Keratinocyte (primary cell): ENCODE data around the gene OR14I1.

Experiments used
- EZH2 ChIP-seq: IDR thresholded peaks from one replicate; pipeline ENCODE4 v1.6.1; 2012; ENCODE audit warnings: inconsistent platforms, mild to moderate bottlenecking, low read length, moderate library complexity
- TF ChIP-seq, protein P1 (sequence below), 3 experiments: IDR thresholded peaks in 1 of 3; conservative IDR thresholded peaks in 1 of 3; optimal IDR thresholded peaks in 1 of 3; 2 replicates in 2 of 3; 3 replicates in 1 of 3; pipeline versions ENCODE3 to v1.5.1; 2011; ENCODE audit warnings: low read length in 3 of 3, mild to moderate bottlenecking in 3 of 3, moderate library complexity in 2 of 3, control low read depth in 1 of 3, inconsistent platforms in 1 of 3; ENCODE audit not compliant: insufficient read depth in 2 of 3; ENCODE audit errors: extremely low read depth in 1 of 3

DNA sequence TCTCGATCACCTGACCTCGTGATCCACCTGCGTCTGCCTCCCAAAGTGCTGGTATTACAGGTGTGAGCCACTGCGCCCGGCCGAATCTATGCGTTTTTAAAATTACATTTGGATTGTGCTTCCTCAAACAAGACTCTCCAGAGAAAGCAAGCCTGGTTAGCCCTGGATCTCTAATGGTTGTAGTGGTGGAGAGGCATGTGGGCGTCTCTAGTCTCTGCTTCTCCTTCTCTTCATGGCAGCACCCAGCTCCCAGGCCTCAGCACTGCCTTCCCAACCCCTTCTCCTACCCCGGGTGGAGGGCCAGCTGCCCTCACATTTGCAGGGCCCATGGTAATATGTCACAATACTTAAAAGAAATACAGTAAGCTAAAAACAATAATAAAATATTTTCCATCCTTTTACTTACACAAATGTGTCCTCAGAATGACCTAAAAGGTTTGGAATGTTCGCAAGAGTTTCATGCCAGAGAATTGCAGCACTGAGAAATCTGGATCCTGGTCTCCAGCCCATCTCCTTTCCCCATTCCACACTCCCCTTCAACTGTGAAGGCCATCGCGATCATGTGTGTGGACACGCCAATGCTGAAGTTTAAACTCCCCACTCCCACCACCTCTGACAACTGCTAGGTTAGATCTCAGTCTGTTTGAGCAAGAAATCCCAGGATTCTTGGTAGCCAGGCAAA is 7.0 kb downstream of the OR14I1 start:
- no peak for TF ChIP-seq EZH2
- TF ChIP-seq, protein P1, sequence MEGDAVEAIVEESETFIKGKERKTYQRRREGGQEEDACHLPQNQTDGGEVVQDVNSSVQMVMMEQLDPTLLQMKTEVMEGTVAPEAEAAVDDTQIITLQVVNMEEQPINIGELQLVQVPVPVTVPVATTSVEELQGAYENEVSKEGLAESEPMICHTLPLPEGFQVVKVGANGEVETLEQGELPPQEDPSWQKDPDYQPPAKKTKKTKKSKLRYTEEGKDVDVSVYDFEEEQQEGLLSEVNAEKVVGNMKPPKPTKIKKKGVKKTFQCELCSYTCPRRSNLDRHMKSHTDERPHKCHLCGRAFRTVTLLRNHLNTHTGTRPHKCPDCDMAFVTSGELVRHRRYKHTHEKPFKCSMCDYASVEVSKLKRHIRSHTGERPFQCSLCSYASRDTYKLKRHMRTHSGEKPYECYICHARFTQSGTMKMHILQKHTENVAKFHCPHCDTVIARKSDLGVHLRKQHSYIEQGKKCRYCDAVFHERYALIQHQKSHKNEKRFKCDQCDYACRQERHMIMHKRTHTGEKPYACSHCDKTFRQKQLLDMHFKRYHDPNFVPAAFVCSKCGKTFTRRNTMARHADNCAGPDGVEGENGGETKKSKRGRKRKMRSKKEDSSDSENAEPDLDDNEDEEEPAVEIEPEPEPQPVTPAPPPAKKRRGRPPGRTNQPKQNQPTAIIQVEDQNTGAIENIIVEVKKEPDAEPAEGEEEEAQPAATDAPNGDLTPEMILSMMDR (optimal IDR thresholded peaks at IDR 0.05 in 1 of 3, IDR thresholded peaks at IDR 0.05 in 1 of 3, conservative IDR thresholded peaks at IDR 0.05 in 1 of 3; ENCODE audit: extremely low read depth in 1 of 3, insufficient read depth in 2 of 3, low read length in 3 of 3): no peak
